Measurements from ENCODE around the gene ZGPAT.

GRCh38 chr20:63785691-63786131 lies 77.9 kb downstream of the ZGPAT start:
- no peak for TF ChIP-seq EZH2 (IDR thresholded peaks at IDR 0.05; ENCODE audit: borderline replicate concordance, low read depth, low read length, poor library complexity, severe bottlenecking)
- TF ChIP-seq CTCF (conservative IDR thresholded peaks at IDR 0.05; ENCODE audit: low read depth, low read length) = no peak
